HG03457 (cell line): ENCODE measurements around the gene MACROD2.

Experiments used
- ATAC-seq: cut with Tn5 transposase; IDR thresholded peaks from one replicate; pipeline ENCODE4 v1.9.1; 2021; ENCODE audit warnings: moderate number of reproducible peaks; ENCODE audit not compliant: unreplicated experiment

The MACROD2 gene

DNA sequence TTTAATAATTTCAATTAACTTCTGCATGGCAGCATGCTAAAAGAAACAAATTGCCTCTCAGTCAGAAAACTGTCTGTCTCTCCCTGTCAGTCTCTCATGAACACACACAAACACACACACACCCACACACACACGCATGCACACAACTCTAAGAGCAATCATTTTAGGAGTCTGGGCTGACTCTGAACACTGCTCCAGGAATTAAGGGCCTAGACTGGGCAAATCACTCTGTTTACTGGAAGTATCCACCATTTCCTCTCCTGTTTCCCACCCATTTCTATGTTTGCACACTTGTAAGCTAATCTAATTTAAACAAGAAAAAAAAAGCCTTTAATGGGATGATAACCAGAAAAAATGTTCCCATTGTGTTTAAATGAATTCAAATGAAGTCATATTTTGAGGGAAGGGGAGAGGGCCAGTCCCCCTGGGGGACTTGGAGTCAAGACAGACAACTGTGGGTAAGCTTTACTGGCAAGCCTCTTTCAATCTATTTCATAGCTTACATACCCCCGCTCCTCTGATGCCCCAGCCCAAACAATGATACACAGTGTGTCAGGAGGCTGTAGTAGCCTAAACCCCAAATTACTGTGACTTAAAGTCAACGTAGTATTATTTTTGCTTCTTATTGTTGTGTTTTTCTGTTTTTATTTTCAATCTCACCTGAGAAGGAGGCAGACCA lies 789.9 kb downstream of the MACROD2 start:
- ATAC-seq = no peak

DNA sequence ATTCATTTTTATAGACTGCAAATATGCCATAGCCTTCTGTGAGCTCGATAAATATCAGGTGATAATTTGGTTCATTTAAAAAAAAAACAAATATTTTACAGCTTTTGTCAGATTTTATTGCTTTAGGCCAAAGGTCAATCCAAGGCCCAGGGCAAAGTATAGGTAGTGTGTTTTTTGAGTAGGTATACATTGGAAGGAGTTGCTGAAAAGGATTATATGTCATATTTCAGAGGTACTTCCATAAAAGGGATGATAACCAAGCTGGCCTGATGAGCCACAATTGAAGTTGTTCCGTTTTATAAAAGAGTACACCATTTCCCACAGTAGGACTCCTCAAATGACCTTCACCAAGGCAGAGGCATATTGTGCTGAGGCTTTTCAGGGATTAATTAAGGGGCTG lies 794.9 kb downstream of the MACROD2 start:
- no peak for ATAC-seq

DNA sequence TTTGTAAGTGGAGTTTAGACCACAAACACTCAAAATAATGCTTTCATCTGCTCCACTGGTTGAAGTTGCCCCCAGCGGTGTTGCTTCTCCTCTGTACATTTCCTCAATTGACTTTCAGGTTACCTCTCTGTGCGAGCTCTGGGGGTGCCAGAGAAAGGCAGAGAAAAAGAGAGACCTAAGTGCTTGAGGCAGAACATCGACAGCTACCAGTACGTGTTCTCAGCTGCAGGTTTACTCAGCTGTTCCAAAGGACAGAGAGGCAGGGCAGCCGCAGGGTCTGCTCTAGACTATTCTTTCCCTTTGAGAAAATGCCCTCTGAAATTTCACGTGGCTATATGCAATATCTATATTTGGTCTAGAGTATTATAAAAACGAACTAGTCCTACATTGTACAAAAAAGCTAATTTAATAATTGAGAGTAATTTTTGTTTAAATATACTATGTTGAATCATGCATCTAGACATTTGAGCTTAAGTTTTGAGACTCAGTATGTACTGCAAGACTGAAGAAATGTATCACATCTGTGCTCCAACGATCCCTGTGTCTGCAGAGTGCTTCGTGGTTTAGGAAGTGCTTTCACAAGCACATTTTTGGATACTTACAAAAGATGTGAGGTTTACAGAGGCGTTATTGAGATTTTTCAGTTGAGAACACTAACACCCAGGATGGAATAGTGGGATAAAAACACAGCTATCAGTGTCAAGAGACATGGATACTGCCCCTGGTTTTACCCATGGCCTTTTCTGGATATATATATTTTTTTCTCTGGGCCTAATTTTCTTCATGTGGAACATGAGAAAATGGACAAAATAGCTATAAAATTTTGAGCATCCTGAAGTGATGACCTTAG lies 795.7 kb downstream of the MACROD2 start:
- no peak for ATAC-seq

DNA sequence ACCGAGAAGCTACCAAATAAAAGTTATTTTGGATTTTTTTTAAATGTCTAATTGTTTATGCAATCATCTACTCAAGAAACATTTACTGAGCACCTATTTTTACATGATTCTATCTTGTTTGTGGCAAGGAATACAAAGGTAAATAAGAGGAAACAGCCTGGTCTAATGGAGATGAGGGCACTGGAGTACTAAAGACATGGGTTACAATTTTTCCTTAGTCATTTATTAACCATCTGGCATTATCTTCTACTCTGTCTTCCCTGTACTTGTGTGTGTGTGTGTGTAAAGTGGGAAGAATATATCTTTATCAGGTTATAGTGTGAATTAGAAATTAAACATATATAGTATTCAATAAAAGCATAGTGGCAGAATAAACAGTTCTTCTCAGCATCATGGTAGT lies 797.6 kb downstream of the MACROD2 start:
- ATAC-seq = no peak

DNA sequence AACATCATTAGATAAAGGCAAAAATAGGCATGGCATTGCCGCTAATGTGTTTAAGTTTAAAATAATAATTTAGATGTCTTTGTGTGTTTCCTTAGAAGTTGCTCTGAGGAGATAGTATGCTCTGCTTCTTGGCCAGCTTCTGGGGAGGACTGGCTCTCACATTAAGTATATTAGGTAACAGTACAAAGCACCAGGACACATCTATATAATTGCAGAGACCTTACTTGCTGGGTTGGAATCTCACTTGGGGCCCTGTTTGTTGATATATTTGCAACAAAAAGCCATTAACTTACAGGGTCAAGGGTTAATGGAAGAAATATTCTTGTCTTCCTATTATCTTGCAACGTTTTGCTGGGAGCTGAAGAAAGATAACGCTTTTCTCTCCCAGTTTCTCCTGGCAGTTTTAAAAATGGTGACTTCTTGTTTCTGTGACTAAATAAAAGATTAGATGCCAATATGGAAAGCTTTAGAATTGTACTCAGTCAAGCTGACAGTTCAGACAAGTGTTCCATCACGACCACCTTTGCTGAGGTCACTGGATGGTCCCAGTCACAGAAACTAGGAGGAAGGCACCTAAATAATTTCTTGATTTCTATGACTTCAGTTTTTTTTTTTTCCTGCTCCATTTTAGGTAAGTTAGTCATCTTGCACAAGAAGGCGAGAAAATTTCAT lies 804.4 kb downstream of the MACROD2 start:
- ATAC-seq = no peak

DNA sequence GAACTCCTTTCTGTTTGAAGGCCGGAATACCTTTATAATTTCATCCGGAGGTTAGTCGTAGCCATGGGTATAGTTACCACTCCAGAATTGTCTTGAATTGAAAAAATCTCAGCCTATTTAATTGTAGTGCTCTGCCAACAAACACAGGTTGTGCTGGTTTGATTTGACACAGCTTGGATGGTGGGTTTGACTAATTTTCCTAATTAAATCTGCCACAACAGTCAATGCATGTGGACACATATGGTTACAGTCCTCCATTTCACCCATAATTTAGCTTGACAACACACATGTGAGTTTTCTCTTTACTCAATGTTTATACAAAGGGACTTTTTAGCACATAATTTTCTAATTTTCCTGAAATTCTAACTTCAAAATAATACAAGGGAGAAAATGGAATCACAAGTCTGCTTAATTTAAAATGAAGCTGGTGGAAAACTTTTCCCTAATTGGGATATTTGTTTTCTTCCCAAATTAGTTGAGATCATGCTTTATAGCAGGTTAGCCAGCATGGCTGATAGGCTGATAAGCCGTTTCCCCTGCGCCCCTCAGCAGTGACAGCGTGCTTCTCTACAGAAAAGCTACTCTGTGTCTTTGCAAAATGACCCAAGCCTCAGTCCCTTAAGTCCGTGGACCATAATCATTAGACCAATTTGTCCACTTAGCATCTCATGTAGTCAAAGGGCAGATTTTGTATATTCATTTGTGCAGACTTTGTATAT lies 805.5 kb downstream of the MACROD2 start:
- ATAC-seq = no peak

DNA sequence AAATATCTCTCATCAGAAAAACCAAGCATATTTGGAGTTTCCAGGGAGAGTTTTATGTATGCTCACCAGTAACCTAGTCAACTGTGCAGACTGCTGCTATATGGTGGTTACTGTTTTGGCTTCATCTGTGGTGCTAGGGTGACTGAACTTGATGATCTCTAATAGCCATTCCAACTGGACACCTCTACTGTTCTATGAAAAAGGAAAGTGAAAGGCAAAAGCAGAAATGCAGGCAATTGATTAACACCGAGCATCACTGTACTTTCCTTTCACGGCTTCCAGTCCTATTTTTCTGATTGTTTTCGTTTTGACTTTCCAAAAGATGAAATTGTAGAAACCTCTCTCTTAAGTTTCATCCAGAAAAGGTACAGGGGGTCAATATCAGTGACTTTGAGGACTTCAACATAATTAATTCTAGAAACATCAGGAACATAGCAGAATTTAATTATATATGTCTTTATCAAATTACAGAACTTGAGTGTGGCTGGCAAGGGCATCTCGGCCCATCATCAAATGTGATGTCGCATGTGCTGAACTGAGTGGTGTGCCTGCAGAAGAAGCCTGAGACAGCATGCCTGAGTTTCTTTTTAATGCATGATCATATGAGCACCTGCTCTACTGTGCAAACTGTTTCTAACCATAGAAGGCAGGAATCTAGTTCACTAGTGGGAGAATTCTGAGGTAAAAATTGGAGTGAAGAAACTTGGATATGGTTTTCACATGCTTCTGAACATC lies 806.4 kb downstream of the MACROD2 start:
- ATAC-seq = peak; percentile 69

DNA sequence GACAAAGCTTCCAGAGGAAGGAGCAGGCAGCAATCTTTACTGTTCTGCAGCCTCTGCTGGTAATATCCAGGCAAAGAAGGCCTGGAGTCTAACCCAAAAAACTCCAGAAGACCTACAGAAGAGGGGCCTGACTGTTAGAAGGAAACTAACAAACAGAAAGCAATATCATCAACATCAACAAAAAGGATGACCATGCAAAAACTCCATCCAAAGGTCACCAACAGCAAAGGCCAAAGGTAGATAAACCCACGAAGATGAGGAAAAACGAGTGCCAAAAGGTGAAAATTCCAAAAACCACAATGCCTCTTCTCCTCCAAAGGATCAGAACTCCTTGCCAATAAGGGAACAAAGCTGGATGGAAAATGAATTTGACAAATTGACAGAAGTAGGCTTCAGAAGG lies 811.9 kb downstream of the MACROD2 start:
- ATAC-seq = no peak

DNA sequence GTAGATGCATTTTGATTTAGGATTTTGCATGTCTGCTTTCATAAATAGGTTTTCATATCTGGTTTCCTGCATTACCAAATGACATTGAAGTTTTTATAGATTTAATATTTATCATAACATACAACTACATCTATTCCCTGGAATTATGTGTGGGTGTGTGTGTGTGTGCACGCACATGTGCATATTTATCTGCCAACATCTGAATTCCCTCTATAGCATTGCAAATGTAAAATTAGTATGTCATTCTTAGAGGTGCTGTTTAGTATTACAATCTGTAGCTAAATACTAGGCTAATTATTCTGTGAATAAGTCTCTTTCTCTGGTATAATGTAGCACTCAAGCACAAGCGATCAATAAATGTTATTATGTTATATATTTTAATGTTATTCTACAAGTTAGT lies 820.0 kb downstream of the MACROD2 start:
- no peak for ATAC-seq

DNA sequence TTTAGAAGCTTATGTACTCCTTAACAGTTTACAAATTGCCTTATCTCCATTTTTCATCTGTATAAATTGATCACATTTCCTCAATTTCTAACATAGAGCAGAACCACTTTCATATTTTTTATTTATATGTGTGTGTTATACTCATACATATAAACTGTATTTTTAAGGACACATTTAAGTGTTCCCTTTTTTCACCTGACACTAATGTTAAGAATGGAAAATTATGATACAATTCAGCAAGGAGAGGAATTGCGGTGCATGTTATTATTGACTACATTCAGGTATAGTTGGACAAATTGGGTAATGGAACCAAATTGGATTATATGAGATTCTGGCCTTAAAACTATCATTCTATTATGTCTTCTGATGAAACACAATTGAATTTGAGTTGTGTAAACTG lies 821.2 kb downstream of the MACROD2 start:
- no peak for ATAC-seq

DNA sequence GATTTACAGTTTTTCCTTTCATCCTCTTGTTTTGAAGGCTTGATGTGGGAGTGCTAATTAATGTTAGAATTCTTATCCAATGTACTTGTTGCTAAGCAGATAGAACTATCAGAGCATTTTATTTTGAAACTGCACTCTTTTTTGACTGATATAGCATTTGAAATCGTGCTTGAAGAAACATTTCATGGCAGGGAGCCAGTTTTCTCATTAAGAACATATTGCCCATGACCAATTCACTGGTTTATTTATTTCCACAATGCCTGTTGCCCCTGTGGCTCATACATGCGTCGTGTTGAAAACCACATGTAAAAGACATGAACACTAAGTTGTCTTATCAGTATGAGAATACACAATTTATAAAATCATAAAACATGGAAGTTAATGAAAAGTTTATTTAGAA lies 821.8 kb downstream of the MACROD2 start:
- no peak for ATAC-seq

DNA sequence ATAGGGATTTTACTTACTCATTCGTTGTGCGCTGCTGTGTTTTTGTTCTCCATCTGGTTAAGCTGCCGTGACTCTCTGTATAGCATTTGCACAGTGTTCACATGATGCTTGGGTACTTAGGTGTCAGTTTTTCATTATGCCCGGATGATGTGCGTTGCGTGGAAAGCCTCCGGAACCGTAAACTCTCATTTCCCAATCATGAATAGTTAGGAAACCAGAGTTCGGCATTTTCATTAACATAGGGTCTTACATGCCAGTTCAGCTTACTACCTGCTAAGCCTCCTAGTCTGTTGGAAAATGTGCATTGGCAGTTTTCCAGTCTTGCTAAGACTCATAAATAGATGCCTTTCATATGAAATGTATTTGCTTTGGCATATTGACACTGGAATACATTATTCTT lies 825.5 kb downstream of the MACROD2 start:
- ATAC-seq = no peak

DNA sequence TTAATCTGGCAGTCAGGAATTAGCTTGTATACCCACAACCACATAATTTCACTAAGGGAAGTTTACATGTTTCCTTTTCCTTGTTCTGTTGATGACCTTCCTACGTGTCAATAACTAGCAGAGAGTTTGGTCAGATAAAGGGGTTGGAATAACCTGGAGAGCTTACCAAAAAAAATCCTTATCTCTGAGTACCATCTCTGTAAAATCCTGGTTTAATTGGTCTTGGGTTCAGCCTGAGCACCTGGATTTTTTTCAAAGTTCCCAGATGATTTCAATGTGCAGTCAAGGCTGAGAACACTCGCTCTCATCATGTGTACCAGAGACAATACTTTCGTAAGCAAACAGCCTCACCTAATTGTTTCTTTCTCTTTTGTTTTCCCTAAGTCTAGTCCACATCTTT lies 825.9 kb downstream of the MACROD2 start:
- ATAC-seq = no peak

DNA sequence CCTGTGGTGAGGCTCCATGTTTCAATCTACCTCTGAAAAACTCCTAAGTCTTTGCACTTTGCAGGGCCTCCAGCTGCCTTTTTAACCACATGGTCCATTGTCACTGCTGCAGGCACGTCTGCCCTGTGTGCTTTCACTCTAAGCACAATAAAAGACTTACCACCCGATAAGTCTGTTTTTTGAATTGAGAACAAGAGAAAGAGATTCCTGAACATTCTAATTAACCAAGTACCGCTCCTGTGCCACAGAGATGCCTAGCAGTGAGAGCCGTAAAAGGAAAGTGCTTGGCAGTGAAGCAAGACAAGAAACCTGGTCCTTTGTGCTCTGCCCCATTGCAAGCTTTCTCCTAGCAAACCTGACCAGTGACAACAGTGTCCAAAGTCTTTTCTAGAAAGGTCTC lies 829.7 kb downstream of the MACROD2 start:
- ATAC-seq = no peak

DNA sequence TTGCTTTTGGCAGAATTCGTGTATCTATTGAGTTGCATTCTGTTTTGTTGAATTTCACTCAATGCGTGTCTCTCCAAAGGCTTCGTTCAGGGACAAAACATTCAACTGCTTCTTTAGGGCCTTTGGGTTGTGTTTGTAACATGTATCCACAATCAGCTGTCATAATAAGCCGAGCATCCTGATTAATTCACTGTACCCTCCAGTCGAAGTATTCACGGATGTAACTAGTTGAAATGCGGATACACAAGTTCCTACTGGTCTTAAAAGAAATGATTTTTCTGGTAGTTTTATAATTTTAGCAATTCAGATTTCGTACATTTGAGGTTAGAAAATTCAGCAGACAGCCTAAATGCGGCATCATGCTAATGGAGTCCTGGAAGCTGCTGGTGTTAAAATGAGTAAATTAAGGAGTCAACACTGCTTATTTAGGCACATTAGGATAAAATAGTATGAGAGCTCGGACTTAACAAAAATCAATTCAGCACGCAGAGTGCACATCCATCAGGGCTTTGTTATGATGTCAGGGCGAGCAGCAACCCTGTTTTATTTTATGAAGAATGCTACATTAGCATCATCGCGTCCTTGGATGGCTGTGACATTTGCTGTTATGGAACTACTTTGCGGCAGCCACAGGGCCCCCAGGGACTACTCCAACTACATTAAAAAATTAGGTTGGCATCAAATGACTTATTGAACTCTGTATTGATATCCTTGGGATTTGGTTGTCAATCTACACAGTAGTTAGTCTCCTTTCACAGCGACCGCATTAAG lies 831.4 kb downstream of the MACROD2 start:
- no peak for ATAC-seq

DNA sequence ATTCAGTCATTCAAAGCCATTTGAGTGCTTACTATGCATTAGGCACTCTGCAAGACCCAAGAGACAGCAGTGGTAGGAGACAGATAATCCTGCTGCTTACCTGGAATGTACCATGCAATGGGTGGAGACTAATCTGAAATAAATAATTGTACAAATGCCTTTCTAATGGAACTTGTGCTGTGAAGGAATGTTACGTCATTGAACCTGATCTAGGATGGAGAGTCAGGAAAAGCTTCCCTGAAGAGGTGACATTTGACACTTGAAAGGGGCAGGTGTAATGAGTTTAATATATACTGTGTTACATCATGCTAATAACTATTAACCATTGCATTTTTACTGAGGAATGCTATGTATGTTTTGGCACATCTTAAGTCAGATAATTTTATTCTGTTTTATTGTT lies 833.1 kb downstream of the MACROD2 start:
- no peak for ATAC-seq

DNA sequence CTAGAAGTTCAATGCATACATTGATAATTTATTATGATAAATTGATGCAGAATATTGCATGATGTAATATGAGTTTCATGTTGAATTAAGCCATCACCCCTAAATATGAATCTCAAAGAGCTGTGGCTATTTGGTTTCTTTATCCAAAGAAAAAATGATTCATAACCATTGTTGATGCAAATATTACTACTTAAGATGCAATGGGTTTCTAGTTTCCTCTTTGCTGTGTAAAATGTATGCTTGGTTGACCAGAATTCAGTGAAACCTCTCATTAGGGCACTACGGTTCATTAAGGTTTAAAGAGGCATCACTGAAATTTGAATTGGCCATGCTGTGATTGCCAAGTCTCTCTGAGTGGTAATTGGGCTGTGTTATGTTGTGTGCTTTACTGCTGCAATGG lies 834.6 kb downstream of the MACROD2 start:
- peak; percentile 48 for ATAC-seq

DNA sequence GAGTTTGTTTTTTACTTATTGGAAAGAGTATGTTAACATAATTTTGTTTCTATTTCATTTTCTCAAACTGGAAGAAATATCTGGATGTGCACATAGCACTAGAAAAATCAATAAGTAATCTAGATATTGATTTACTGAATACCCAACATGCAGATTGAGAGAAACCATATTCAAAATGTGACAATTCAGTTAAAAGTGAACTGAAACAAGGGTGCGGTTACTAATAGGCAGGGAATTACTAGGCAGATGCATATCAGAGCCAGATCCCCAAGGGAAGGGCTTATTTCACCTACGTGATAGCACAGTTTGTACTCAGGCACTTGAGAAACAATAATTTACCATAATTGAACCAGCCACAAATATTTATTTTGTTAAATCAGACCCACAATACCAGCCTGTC lies 835.1 kb downstream of the MACROD2 start:
- peak; percentile 59 for ATAC-seq

DNA sequence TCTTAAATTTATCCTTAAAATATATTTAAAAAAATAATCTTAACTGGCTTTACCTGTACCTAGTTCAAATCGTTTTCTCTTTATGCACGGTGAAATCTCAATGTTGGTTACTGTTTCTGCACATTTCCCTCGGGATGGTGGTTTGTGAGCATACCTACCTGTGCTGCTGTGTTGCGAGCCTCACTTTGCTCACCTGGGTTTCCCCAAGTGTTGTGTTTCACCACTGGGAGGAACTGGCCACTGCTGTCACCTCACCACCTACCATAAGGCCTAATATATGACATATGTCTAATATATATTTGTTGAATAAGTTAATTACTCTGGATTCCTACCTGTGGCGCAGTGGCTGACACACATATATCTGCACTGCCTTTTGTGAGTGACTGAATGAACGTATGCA lies 835.6 kb downstream of the MACROD2 start:
- no peak for ATAC-seq

DNA sequence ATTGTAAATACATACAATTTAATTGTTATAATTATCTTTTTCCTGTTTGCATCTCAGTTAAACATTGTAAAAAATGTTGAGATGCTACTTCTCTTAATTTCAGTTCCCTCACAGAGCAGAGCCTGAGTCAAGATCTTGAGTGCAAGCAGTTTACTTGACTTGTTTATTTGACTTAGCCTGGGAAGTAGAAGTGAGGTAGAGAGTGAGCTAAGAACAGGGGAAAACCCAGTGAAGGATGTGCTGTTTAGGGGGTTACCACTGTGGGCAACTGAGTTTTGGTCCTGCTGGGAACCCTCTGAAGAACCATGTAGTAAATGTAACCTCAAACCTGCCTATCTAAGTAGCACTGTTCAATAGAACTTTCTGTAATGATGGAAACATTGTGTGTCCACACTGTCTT lies 837.3 kb downstream of the MACROD2 start:
- peak; percentile 68 for ATAC-seq
